Breast epithelium (tissue), 3 donors: ENCODE data around the gene PALM3.

ENCODE experiments used
- POLR2A ChIP-seq: fragments of 450-650 bp; IDR thresholded peaks from one replicate; pipeline ENCODE4 v1.6.1; 2016; ENCODE audit warnings: antibody characterized with exemption, mild to moderate bottlenecking, moderate library complexity
- POLR2AphosphoS5 ChIP-seq, 3 donors: sonication (generic); formaldehyde crosslinking; IDR thresholded peaks; one replicate each; pipeline ENCODE4 v1.6.1; 2017; ENCODE audit warnings: antibody characterized with exemption in 3 of 3
- TF ChIP-seq, protein P1 (sequence below), 3 donors: fragments of 450-650 bp; IDR thresholded peaks; one replicate each; pipeline ENCODE4 v1.5.1; 2016 to 2017; ENCODE audit warnings: antibody characterized with exemption in 3 of 3, mild to moderate bottlenecking in 3 of 3, moderate library complexity in 3 of 3

- TF ChIP-seq, protein P1, sequence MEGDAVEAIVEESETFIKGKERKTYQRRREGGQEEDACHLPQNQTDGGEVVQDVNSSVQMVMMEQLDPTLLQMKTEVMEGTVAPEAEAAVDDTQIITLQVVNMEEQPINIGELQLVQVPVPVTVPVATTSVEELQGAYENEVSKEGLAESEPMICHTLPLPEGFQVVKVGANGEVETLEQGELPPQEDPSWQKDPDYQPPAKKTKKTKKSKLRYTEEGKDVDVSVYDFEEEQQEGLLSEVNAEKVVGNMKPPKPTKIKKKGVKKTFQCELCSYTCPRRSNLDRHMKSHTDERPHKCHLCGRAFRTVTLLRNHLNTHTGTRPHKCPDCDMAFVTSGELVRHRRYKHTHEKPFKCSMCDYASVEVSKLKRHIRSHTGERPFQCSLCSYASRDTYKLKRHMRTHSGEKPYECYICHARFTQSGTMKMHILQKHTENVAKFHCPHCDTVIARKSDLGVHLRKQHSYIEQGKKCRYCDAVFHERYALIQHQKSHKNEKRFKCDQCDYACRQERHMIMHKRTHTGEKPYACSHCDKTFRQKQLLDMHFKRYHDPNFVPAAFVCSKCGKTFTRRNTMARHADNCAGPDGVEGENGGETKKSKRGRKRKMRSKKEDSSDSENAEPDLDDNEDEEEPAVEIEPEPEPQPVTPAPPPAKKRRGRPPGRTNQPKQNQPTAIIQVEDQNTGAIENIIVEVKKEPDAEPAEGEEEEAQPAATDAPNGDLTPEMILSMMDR (IDR thresholded peaks at IDR 0.05): no peak
- no peak for TF ChIP-seq POLR2A
- no peak for TF ChIP-seq POLR2AphosphoS5 (IDR thresholded peaks at IDR 0.05)
Observed at GRCh38 chr19:14062558-14062855, 631 bp upstream of the PALM3 start.
